GM19351 (cell line): ENCODE data around the gene ESRRG.
A peak's percentile ranks its signal among the peaks of the same experiment; 100 is the strongest.
"Not testable (repeated sequence)": the region's sequence is repeated elsewhere in the genome, so short reads cannot be mapped to it uniquely, and the experiment has no call there.

Source experiments
- ATAC-seq: cut with Tn5 transposase; IDR thresholded peaks from one replicate; pipeline ENCODE4 v1.9.1; 2021; ENCODE audit warnings: mild to moderate bottlenecking, moderate library complexity; ENCODE audit not compliant: unreplicated experiment

ESRRG gene

DNA sequence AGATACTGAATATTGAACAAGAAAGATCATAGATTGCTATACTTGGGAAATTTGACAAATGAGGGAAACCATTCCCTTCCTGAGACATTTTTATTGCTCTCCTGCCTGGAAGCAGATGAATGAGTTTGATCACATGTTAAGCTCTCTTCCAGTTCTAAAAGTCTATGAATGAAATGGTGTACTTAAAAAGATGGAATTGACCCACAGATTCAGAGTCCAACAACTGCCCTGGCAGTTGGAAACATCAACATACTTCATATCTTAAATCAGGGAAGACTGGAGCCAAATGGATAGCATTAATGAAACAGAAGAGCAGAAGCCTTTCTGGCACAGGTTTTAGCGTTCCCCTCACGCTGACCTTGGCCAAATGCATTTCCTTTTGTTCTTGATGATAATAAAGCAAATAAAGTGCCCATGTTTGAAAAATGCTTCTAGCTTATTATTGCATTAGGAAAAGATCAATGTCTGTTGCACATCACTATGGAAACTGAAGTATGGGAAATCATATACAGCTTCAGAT, 142.6 kb downstream of the ESRRG start:
- ATAC-seq: no peak

DNA sequence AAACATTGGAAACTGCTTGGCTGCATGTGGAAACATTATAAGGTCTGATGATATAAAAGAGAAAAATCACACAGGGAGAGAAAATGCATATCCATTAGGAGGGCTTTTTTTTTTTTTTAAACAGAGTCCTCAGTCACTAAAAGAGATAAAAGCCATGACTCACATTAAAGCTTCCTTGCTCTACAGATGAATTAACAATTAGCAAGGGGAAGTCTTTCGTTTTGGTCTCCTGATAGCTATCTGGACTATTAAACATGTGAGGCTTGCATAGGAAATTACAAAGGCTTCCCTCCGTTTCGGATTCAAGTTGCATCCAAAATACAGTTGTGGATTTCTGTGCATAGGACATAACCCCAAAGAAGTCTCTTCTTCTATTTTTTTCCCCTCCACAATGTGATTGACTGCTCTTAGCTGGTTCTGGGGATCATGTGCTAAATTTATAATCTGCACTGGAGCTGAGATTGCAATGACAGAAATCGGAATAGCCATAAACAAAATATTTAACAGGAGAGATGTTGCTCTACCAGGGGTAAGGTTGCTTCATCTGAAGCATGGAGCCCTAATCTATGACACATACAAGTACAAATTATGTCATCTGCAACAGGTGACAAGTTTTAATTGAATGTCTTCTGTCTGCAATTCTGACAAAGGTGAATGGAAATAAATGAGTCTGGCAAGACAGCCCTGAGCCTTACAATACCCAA, 146.8 kb downstream of the ESRRG start:
- ATAC-seq: no peak

DNA sequence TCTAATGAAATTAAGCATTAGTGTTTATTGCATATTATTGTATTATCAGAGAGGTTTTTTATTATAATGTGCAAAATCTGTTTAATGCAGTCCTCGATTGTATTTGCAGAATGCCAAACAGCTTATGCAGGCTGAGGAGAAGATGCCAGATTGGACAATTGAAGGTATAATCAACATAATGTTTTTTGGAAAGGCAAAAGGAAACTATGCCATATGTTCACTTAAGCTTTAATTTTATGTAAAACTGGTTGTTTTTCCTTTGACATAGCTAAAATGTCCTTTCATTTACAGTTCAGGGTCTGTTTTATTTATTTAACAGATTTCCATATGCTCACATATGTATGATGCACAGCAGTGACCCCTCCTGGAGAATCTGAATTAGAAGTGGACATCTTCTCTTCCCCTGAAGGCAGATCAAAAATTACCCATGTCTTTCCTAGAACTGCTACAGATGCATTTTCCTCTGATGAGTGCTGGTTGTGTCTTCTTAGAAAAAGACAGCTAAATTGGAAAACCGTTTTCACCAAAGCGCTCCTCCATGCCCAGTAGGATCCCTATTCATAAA, 156.5 kb downstream of the ESRRG start:
- ATAC-seq: peak; percentile 47

DNA sequence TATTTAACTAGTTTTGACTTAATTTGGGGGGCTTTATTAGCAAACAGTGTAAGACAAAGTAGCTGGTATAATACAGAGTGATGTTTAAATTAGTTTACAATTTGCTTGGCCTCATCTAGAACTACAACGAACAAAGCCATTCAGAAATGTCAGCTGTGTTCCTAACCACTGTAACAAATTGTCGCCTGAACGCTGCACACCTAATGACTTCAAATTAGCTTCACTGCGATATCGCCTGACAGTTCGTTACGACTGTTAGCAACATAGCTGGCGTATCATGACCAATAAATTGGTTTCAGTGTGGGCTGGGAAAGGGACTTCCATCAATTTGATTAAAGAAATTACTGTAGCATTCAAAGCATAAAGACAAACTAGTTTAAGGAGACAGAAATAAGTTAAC, 160.1 kb downstream of the ESRRG start:
- ATAC-seq: no peak

DNA sequence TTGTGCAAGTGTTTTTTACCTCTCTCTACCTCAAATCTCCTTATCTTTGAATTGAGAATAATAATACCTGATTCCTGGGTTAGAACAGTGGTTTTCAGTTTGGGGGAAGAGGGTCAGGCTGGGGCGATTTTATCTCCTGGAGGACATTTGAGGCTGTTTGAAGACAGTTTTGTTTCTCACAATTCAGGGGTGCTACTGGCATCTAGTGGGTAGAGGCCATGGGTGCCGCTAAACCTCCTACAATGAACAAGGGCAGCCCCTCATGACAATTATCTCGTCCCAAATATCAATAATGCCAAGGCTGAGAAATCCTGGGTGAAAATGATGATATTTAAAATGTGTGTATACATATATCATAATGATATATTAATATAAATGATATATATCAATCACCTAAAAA, 160.8 kb downstream of the ESRRG start:
- ATAC-seq: peak; percentile 51

DNA sequence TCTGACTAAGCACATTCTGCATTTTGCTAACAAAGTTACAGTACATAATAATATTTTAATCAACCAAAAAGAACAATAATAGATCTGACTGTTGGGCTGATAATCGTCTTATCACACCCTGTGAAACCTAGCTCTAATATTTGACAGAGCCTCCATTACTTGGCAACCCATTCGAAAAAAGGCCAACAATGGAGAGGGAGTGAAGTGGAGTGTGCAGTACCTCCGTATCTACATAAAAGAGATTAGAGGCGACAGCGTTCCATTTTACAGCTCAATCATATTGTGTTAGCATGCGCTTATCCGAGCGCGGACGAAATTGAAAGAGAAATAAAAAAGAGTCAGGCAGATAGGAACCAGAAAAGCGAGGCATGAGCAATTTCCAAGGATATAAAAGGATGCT, 162.7 kb downstream of the ESRRG start:
- ATAC-seq: no peak

DNA sequence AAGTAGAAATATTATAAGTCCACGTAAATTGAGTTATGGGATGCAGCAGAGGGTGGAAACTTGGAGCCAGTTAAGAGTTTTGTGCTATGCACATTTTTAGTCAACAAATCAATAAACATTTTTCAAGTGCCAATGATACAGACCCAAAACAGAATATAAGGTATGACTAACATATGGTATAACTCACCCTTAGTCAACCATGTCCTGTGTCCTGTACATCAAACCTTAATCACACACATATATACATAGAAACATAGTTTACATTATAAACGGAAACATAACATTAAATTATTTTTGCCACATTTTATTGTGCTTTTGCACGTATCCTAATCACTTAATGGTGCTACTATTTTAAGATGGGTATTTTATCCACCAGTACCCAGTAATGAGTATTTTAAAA, 163.9 kb downstream of the ESRRG start:
- no peak for ATAC-seq

DNA sequence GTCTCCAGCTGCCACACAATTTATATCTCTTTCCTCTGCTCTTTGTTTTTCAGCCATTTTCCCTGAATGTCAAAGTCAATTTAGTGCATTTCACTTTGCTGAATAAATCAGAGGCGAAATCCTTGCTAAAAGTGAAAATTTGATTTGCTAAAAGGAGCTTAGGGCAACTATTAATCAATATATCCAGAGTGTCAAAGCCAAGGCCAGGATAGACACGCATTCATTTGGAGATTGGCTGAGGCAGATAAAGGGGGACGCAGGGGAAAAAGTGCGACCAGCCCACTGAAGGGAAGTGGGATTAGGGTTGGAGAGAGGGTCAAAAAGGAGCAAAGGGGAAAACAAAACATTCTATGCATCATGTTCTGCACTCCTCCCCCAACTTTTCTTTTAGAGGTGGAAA, 167.6 kb downstream of the ESRRG start:
- no peak for ATAC-seq

DNA sequence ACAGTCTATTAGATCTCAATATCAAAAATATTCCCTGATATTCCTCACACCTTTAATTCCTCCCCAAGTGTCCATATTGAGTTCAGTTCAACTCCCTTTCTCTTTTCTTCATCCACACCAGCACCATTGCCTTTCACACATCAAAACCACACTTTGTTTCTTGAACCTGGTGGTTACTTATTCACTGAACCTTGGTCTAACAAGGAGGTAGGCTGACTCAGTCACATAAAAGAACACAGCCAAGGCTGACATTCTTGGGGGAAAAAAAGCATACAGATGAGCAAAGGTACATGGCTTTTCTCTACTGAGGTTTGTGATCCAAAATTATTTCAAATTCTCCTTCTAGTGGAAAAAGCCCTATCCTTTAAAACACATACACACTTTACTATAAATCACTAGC, 168.3 kb downstream of the ESRRG start:
- no peak for ATAC-seq

DNA sequence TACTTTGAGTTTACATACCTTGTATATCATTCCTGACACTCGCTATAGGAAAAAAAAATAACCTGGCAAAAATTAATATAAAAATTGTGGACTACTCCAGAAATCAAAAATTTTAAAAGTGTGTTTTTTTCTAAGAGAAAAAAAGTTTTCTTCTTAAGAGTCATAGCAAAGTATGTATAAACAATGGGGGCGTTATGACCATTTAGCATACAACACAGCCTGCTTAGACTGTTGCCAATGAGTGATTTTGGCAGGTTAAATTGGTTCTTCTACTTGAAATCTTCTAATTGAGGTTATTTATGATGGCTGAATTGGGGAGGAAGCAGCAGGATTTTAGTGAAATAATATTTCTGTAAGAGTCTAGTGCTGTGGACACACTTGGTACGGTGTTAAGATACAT, 169.5 kb downstream of the ESRRG start:
- ATAC-seq: no peak

DNA sequence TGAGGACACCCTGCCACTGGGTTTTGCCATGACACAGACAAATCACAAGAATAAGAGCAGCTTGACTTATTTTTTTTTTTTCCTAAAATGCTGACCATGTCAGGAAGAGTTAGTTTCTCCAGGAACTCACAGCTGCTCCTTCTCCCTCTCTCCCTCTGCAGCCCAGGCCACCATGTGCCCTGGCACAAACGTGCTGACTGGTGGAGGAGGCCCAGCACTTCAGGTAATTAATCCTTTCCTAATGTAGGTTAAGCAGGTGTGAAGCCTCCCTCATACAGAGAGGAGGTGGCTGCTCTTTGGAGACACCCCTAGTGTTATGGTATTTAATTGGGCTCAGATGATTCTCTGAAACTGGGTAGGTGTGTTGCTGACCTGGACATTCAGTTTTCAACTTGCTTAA, 170.2 kb downstream of the ESRRG start:
- no peak for ATAC-seq

DNA sequence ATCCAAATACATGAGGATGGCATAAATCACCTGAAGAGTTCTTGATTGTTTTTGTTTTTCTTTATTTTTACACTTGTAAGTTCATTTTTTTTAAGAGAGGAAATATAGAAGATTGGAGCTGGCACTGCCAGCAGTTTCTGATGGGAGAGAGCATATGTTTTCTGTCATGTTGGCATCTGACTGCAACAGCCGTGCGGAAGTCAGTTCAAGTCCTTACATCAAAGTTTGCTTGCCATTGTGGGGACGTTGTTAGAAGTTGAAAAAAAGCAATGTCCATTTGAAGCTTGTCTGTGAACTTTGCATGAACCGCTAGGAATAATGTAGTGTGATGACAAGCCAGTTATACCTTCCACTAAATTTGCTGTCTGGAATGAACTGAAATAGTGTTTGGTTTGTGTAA, 173.4 kb downstream of the ESRRG start:
- no peak for ATAC-seq

DNA sequence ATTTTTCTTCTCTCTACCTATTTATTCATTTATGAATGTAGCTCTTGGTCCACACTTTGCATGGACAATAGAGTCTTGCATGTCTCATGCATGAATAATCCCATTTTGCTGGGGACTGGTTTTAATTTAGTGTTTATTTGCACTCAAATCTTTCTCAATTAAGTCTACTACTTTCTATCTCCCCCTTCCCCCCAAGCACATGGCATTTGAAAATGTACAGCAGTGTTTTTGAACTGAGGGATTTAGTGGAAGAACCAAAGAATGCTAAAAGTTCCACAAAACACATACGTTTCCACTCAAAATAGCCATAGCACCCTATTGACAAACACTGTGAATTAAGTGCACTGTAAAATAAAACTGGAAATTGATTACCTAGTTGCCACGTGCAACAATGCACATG, 180.5 kb downstream of the ESRRG start:
- no peak for ATAC-seq

DNA sequence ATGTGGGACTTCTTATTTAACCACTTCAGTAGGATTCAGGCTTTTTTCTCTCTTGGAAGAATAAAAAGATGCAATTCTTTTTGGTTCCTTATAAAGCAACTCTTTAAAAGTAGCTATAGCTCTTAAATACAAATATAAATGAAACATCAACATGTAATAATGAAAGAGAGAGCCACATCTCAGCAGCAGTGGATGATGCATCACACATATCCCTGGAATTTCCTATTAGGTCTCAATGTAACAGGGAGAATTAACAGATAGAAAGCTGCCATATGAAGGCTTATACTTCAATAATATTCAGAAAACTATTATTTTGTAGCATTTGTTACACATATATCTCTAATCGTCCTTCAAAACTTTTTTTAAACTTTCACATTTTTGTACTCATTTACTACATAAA, 181.0 kb downstream of the ESRRG start:
- ATAC-seq: no peak

DNA sequence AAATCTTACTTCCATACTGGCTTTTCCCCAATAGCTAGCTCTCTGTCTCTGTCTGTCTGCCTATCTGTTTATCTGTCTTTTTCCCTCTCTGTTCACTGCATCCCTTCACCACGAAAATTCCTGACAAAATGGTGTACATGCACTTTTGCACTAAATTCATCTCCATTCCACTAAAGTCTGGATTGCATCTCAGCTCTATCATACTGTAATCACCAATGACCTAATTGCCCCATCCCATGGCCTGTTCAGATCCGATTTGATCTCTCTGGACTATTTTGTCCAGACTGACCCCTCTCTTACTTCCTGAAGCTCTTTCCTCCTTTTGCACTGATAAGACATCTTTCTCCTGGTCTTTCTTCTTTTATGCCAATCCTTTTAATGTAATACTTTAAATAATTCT, 187.5 kb downstream of the ESRRG start:
- no peak for ATAC-seq

DNA sequence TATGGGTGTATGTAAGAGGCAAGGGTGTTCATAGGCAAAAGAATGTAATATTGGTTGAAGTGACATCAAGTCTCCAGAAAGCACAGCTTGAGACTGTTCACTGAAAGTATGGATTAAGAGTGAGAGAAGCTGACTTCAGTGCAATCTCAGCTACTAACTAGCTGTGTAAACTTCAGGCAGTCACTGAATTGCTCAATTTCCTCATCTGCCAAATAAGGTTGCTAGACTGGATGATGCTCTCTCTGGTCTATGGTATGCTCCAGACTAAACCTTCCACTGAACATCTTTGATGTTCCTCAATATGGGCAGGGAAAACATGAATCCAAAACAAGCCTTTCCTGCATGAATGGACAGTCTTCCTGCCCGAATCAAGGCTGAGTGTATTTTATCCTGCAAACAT, 188.2 kb downstream of the ESRRG start:
- ATAC-seq: no peak

DNA sequence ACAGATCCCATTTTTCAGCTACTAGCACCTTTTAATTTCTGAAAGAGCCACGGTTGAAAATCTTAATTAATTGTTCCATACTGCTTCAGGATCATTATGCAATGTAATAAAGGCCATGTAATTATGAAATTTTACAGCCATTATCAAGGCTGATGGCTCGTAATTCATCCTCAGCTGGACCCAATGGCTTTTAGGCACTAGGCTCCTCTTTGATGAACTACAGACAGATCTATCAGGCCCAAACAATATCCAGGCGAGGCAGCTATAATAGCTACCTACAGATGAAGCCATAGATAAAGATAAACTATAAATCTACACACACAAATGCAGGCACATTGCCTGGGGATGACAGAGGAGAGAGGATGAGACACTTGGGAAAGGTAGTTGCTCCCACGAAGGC, 189.5 kb downstream of the ESRRG start:
- no peak for ATAC-seq

DNA sequence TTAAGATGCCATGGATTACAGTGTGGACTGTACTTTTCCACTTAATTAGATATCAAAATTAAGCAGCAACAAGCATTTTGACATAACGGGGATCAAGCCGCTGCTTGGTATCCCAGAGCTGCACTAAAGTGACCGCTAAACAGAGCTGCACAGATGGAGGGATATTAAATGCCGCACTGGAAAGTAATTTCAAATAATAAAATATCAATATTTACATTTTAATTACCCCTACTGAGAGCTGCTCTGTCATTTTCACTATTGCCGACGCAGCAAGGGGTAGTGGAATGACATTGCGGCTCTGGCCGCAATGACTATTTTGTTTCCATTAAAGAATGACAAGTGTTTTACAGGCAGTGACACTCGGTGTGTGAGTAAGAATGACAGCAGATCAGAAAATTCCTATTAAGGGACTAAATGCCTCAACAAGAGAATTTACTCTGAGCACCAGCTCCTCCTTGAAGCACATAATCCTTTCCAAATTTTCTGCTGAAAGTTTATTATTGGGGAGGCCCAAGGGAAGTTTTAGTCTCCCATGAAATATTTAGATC, 190.9 kb downstream of the ESRRG start:
- no peak for ATAC-seq

DNA sequence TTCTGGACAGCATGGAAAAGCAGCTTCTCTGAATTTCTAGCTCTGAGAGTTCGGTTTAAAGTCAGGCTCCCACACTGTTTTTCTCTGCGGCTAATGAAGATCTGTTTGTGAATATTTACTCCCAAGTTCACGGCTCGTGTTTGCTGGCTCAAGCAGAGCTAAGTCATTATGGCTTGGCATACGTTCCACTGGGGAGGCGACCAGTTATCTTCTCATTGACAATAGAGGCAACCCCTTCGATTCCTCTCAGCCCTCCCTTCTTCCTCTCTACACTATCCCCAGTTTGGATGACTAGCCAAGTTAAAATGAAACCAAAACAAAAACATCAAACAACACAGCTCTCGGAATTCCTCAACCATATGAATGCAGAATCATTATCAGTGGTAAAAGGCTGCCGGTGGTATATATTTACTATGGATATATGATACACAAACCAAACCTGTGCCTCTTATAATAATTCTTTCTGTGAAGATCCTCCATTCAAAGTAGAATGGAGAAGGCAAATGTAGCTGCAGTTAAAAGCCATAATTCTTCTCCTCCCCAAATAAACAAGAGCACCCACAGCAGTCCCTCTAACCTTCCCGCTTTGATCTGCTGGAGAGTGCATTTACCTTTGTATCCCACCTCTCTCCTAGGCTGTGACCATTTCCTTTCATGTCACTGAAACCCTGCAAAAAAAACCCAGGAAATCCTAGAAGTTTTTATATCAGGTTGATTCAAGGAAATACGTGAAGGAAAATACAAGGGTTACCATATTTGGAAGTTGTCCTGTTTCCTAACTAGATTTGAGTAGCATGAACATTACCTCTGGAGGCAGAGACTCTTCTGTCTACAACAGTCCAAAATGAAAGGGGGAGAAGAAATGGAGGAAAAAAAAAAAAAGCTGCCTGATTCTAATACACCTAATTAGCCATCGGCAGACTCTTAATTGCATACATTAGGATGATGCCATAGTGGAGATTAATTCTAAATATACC, 191.7 kb downstream of the ESRRG start:
- peak; percentile 33 for ATAC-seq

DNA sequence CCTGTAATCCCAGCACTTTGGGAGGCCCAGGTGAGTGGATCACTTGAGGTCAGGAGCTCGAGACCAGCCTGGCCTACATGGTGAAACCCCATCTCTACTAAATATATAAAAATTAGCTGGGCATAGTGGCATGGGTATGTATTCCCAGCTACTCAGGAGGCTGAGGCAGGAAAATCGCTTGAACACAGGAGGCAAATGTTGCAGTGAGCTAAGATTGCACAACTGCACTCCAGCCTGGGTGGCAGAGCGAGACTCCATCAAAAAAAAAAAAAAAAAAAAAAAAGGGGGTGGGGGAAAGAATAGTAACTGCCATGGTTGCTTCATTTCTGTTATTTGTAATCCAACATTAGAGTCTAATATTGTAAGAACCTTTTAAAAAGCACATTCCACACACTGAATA, 193.4 kb downstream of the ESRRG start:
- ATAC-seq: not testable (repeated sequence)

DNA sequence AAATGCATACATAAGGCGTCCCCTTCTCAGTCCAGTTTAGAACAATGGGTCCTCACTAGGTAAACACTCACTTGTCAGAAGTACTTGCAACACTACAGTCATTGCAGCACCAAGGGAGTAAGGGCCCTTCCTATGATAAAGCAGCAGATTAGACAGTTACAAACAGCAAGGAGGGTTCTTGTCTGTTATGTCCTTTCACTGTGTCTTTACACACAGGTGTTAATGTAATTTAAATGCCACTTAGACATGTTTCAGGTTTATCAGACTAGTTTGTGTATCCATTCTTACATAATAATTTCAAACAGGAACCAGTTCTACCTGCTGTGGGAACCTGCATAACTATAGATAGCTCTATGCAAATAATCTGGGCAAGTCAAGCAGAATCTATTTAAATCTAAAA, 194.4 kb downstream of the ESRRG start:
- ATAC-seq: peak; percentile 89
